Type B pancreatic cell (in vitro differentiated cells): ENCODE data around the gene GNB4. TPM values are rescaled to one million over a fixed set of nuclear protein-coding genes. Genes with fewer than 3 reads are reported as not detected.

Source experiments
- DNase-seq: peaks from one replicate; pipeline ENCODE4 v3.0.0; 2021; ENCODE audit warnings: mixed read lengths; ENCODE audit not compliant: unreplicated experiment; ENCODE audit errors: extremely low spot score
- H3K27ac Mint-ChIP-seq: 2 replicates; pipeline ENCODE4 v1.8.0; 2021; ENCODE audit warnings: mild to moderate bottlenecking, mixed read lengths
- H3K27me3 Mint-ChIP-seq: 2 replicates; pipeline ENCODE4 v1.8.0; 2021; ENCODE audit warnings: mixed read lengths
- H3K36me3 Mint-ChIP-seq: 2 replicates; pipeline ENCODE4 v1.8.0; 2021; ENCODE audit warnings: mixed read lengths
- H3K4me1 Mint-ChIP-seq: one replicate; pipeline ENCODE4 v1.8.0; 2021; ENCODE audit warnings: mixed read lengths; ENCODE audit not compliant: unreplicated experiment
- H3K4me3 Mint-ChIP-seq: 2 replicates; pipeline ENCODE4 v1.8.0; 2021; ENCODE audit warnings: mild to moderate bottlenecking, mixed read lengths
- H3K9me3 Mint-ChIP-seq: 2 replicates; pipeline ENCODE4 v1.8.0; 2021; ENCODE audit warnings: mixed read lengths
- CTCF ChIP-seq: fragments of 200-600 bp; sonication (generic); conservative IDR thresholded peaks from 2 replicates; pipeline ENCODE4 v1.5.0; 2021; ENCODE audit warnings: antibody characterized with exemption, mild to moderate bottlenecking
- total RNA-seq: library from RNA; stranded (reverse); gene quantifications from 2 replicates; pipeline ENCODE4 v1.2.1, GENCODE V29; 2021; ENCODE audit warnings: low replicate concordance

GNB4 gene
- total RNA-seq, 1 donor from 2014 or later: 26.8 TPM

- Mint-ChIP-seq H3K4me1 (peaks cover 21% of the 10 kb centered on the region), H3K27ac (no peak overlapping the region), H3K36me3 (no peaks in the 10 kb centered on the region), H3K9me3 (no peaks in the 10 kb centered on the region), H3K27me3 (no peaks in the 10 kb centered on the region), H3K4me3 (no peak overlapping the region)
- no peak for DNase-seq
- no peak for TF ChIP-seq CTCF
Measured at GRCh38 chr3:179436517-179436916, 14.8 kb downstream of the GNB4 start.

- no peak for TF ChIP-seq CTCF
- DNase-seq: no peak
- Mint-ChIP-seq H3K4me3 (no peak overlapping the region), H3K9me3 (no peaks in the 10 kb centered on the region), H3K4me1 (peaks cover 14% of the 10 kb centered on the region), H3K27ac (no peak overlapping the region), H3K27me3 (no peaks in the 10 kb centered on the region), H3K36me3 (no peaks in the 10 kb centered on the region)
Measured at GRCh38 chr3:179432451-179432850, 18.8 kb downstream of the GNB4 start.

DNA sequence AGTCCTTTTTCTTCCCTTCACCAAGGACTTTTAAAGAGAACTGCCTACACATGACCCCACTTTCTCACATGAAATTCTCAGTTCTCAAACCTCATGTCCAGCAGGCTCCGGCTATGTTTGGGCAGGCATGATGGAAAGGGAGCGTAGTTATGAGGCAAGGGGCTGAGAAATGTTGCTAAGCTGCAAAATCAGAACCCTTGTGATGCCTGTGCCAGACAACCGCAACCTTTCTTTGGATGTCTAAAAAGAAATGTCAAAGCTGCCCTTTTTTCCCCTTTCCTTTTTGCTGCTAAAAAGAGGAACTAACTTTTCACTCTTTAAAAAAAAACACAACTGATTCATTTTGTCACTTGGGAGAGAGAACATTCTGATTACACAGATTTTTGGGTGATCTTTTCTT is 19.2 kb downstream of the GNB4 start:
- Mint-ChIP-seq H3K4me3 (no peak overlapping the region), H3K27ac (no peak overlapping the region), H3K4me1 (peaks cover 14% of the 10 kb centered on the region), H3K36me3 (no peaks in the 10 kb centered on the region), H3K9me3 (no peaks in the 10 kb centered on the region), H3K27me3 (no peaks in the 10 kb centered on the region)
- no peak for DNase-seq
- no peak for TF ChIP-seq CTCF

GRCh38 chr3:179430277-179430870 is 20.9 kb downstream of the GNB4 start:
- no peaks in the 10 kb centered on the region for H3K9me3 Mint-ChIP-seq
- peaks cover 14% of the 10 kb centered on the region for H3K4me1 Mint-ChIP-seq
- no peaks in the 10 kb centered on the region for H3K27me3 Mint-ChIP-seq
- no peak for TF ChIP-seq CTCF
- no peak overlapping the region for H3K4me3 Mint-ChIP-seq
- no peak for DNase-seq
- H3K36me3 Mint-ChIP-seq: no peaks in the 10 kb centered on the region
- H3K27ac Mint-ChIP-seq: no peak overlapping the region

GRCh38 chr3:179428876-179429548 is 22.3 kb downstream of the GNB4 start:
- Mint-ChIP-seq H3K27me3 (no peaks in the 10 kb centered on the region), H3K9me3 (no peaks in the 10 kb centered on the region), H3K4me3 (no peak overlapping the region), H3K36me3 (no peaks in the 10 kb centered on the region), H3K27ac (no peak overlapping the region), H3K4me1 (peaks cover 13% of the 10 kb centered on the region)
- DNase-seq: no peak
- TF ChIP-seq CTCF: no peak
